GM12874 (cell line): Measurements from ENCODE around the gene ARL6IP5.

ENCODE experiments used
- CTCF ChIP-seq: IDR thresholded peaks from 2 replicates; pipeline ENCODE4 v1.5.1; 2011; ENCODE audit warnings: low read depth, mild to moderate bottlenecking, control low read depth, low read length, moderate library complexity; ENCODE audit not compliant: insufficient read depth

Gene ARL6IP5

GRCh38 chr3:69084326-69085167, at the start of gene ARL6IP5:
ARL6IP5 (plus strand) TSS chr3:69084937; CDS start chr3:69085048, 111 bp downstream.
- TF ChIP-seq CTCF: no peak

GRCh38 chr3:69044608-69045007, 40.1 kb upstream of the ARL6IP5 start:
- no peak for TF ChIP-seq CTCF

- no peak for TF ChIP-seq CTCF
Measured at GRCh38 chr3:69048990-69049389, 35.7 kb upstream of the ARL6IP5 start.

- TF ChIP-seq CTCF: no peak
Measured at GRCh38 chr3:69051756-69052471, 32.8 kb upstream of the ARL6IP5 start, which contains the start of gene TMF1. TMF1 (minus strand) TSS chr3:69052333; CDS start chr3:69052086, 247 bp downstream.

GRCh38 chr3:69052472-69052898, 32.3 kb upstream of the ARL6IP5 start:
- TF ChIP-seq CTCF: no peak

- no peak for TF ChIP-seq CTCF
Measured at GRCh38 chr3:69058180-69058946, 26.4 kb upstream of the ARL6IP5 start.

GRCh38 chr3:69058947-69059224, 25.9 kb upstream of the ARL6IP5 start:
- TF ChIP-seq CTCF: no peak
